ENCODE results near the gene FGF9. TPM values are rescaled to one million over a fixed set of nuclear protein-coding genes. Genes with fewer than 3 reads are reported as not detected.

The FGF9 gene
- total RNA-seq, 1 experiment from 2014 or later = 1.5 TPM

GRCh38 chr13:21710163-21710562 is 39.3 kb downstream of the FGF9 start:
- ChIA-PET POLR2A (no interaction called here), CTCF (no interaction called here), RAD21 (ENCODE audit: low non-redundant PET in 1 of 2, low total read pairs in 2 of 2, uncharacterized antibody in 2 of 2, unreplicated experiment in 2 of 2) (no interaction called here)
- intact Hi-C loops (cut with micrococcal nuclease) = no loop called here
- Histone ChIP-seq H3K9ac (ENCODE audit: low read length) (no peak overlapping the region), H3K27me3 (ENCODE audit: insufficient read depth, low read length) (no peaks in the 10 kb centered on the region), H3K4me2 (ENCODE audit: low read length) (no peak overlapping the region), H2AFZ (ENCODE audit: low read depth, low read length, poor library complexity, severe bottlenecking) (no peak overlapping the region), H4K20me1 (ENCODE audit: insufficient read depth) (no peaks in the 10 kb centered on the region), H3K36me3 (ENCODE audit: control insufficient read depth in 1 of 2, insufficient read depth in 2 of 2, low read length in 2 of 2) (no peaks in the 10 kb centered on the region), H3K9me2 (ENCODE audit: insufficient read depth) (no peaks in the 10 kb centered on the region), H3K9me3 (ENCODE audit: control insufficient read depth in 1 of 2, insufficient read depth in 1 of 2, low read depth in 1 of 2, low read length in 2 of 2) (no peaks in the 10 kb centered on the region), H3K79me2 (ENCODE audit: insufficient read depth, low read length) (no peaks in the 10 kb centered on the region), H3K27ac (ENCODE audit: low read depth, low read length) (no peak overlapping the region), H3K4me1 (ENCODE audit: control insufficient read depth in 1 of 2, insufficient read depth in 2 of 2, low read length in 2 of 2) (no peaks in the 10 kb centered on the region), H3K4me3 (replicated peaks in 1 of 2; ENCODE audit: low read depth in 1 of 2, low read length in 2 of 2) (no peak overlapping the region)
- no peak for DNase-seq (ENCODE audit: low read depth, low spot score)
- ATAC-seq = no peak
- no peak for TF ChIP-seq SP1 (IDR thresholded peaks at IDR 0.05; ENCODE audit: low read depth)
- no peak for TF ChIP-seq EZH2 (IDR thresholded peaks at IDR 0.05)
- no peak for TF ChIP-seq ZNF274 (IDR thresholded peaks at IDR 0.05; ENCODE audit: low read depth, low read length)
- TF ChIP-seq TCF7L2 (IDR thresholded peaks at IDR 0.05; ENCODE audit: borderline replicate concordance, extremely low read depth, insufficient read depth, insufficient read length) = no peak
- TF ChIP-seq EZH2phosphoT487 (IDR thresholded peaks at IDR 0.05; ENCODE audit: borderline replicate concordance) = no peak
- TF ChIP-seq ZFX (IDR thresholded peaks at IDR 0.05) = no peak
- TF ChIP-seq, protein P1, sequence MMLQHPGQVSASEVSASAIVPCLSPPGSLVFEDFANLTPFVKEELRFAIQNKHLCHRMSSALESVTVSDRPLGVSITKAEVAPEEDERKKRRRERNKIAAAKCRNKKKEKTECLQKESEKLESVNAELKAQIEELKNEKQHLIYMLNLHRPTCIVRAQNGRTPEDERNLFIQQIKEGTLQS (IDR thresholded peaks at IDR 0.05) = no peak
- TF ChIP-seq CTCF (IDR thresholded peaks at IDR 0.05 in 2 of 3, conservative IDR thresholded peaks at IDR 0.05 in 1 of 3; ENCODE audit: borderline replicate concordance in 1 of 3, insufficient read depth in 1 of 3, low read depth in 2 of 3, low read length in 2 of 3) = no peak
- TF ChIP-seq JUND (IDR thresholded peaks at IDR 0.05) = no peak
- TF ChIP-seq ELF1 (IDR thresholded peaks at IDR 0.05; ENCODE audit: borderline replicate concordance, low read depth) = no peak
- TF ChIP-seq ZBTB33 (IDR thresholded peaks at IDR 0.05; ENCODE audit: extremely low read depth, insufficient replicate concordance, low read length) = no peak
- no peak for TF ChIP-seq EGR1 (IDR thresholded peaks at IDR 0.05; ENCODE audit: low read depth)
- no peak for TF ChIP-seq YY1 (IDR thresholded peaks at IDR 0.05; ENCODE audit: extremely low read depth, insufficient replicate concordance, low read depth, low read length)
- TF ChIP-seq POLR2A (IDR thresholded peaks at IDR 0.05; ENCODE audit: borderline replicate concordance, extremely low read depth, insufficient read depth, insufficient read length) = no peak
- TF ChIP-seq SRF (IDR thresholded peaks at IDR 0.05; ENCODE audit: low read depth) = no peak
- no TSS peak for BruUV-seq (replicated peaks)
